ENCODE data around the gene DYNLT2B.
"Not testable (repeated sequence)": the region's sequence is repeated elsewhere in the genome, so short reads cannot be mapped to it uniquely, and the experiment has no call there.

DYNLT2B gene

GRCh38 chr3:196326936-196327335 lies 8.9 kb upstream of the DYNLT2B start:
- no peak for DNase-seq (ENCODE audit: low read depth in 3 of 3, low spot score in 1 of 3)

GRCh38 chr3:196323691-196324090 lies 5.7 kb upstream of the DYNLT2B start:
- no peak for DNase-seq (ENCODE audit: low read depth in 3 of 3, low spot score in 1 of 3)

GRCh38 chr3:196323016-196323415 lies 5.0 kb upstream of the DYNLT2B start:
- DNase-seq (ENCODE audit: low read depth in 3 of 3, low spot score in 1 of 3), result no peak

GRCh38 chr3:196321162-196321561 lies 3.1 kb upstream of the DYNLT2B start:
- no peak for DNase-seq (ENCODE audit: low read depth in 3 of 3, low spot score in 1 of 3)

- no peak for DNase-seq (ENCODE audit: low read depth in 3 of 3, low spot score in 1 of 3)
Observed at GRCh38 chr3:196320137-196320536, 2.1 kb upstream of the DYNLT2B start.

GRCh38 chr3:196316799-196317686 lies 997 bp downstream of the DYNLT2B start:
- DNase-seq (ENCODE audit: low read depth in 3 of 3, low spot score in 1 of 3), result not testable (repeated sequence)

- no peak for DNase-seq (ENCODE audit: low read depth in 3 of 3, low spot score in 1 of 3)
Observed at GRCh38 chr3:196315821-196316220, 2.2 kb downstream of the DYNLT2B start.

- DNase-seq (ENCODE audit: low read depth in 3 of 3, low spot score in 1 of 3), result no peak
Observed at GRCh38 chr3:196314597-196314996, 3.4 kb downstream of the DYNLT2B start.

GRCh38 chr3:196314086-196314485 lies 4.0 kb downstream of the DYNLT2B start:
- not testable (repeated sequence) for DNase-seq (ENCODE audit: low read depth in 3 of 3, low spot score in 1 of 3)

GRCh38 chr3:196302960-196303359 lies 15.1 kb downstream of the DYNLT2B start:
- not testable (repeated sequence) for DNase-seq (ENCODE audit: low read depth in 3 of 3, low spot score in 1 of 3)

- not testable (repeated sequence) for DNase-seq (ENCODE audit: low read depth in 3 of 3, low spot score in 1 of 3)
Observed at GRCh38 chr3:196302551-196302950, 15.5 kb downstream of the DYNLT2B start.

- DNase-seq (ENCODE audit: low read depth in 3 of 3, low spot score in 1 of 3), result no peak
Observed at GRCh38 chr3:196298521-196298920, 19.5 kb downstream of the DYNLT2B start.

- DNase-seq (ENCODE audit: low read depth in 3 of 3, low spot score in 1 of 3), result no peak
Observed at GRCh38 chr3:196292286-196292923, 25.6 kb downstream of the DYNLT2B start.

- no peak for DNase-seq (ENCODE audit: low read depth in 3 of 3, low spot score in 1 of 3)
Observed at GRCh38 chr3:196288141-196288460, 29.9 kb downstream of the DYNLT2B start.

GRCh38 chr3:196287440-196288140 lies 30.4 kb downstream of the DYNLT2B start, which contains the start of gene PCYT1A:
Gene PCYT1A (minus strand): TSS chr3:196287726. CDS start chr3:196270531, 17,195 bp downstream.
- DNase-seq (ENCODE audit: low read depth in 3 of 3, low spot score in 1 of 3), result peak; percentile 19 to 57 (median 38)

GRCh38 chr3:196287090-196287439 lies 31.0 kb downstream of the DYNLT2B start:
- peak in 1 of 3 donors; percentile 5 for DNase-seq (ENCODE audit: low read depth in 3 of 3, low spot score in 1 of 3)

- no peak for DNase-seq (ENCODE audit: low read depth in 3 of 3, low spot score in 1 of 3)
Observed at GRCh38 chr3:196284396-196284795, 33.6 kb downstream of the DYNLT2B start.

- DNase-seq (ENCODE audit: low read depth in 3 of 3, low spot score in 1 of 3), result no peak
Observed at GRCh38 chr3:196281962-196282361, 36.1 kb downstream of the DYNLT2B start.

- DNase-seq (ENCODE audit: low read depth in 3 of 3, low spot score in 1 of 3), result no peak
Observed at GRCh38 chr3:196280689-196281440, 37.2 kb downstream of the DYNLT2B start.

- DNase-seq (ENCODE audit: low read depth in 3 of 3, low spot score in 1 of 3), result no peak
Observed at GRCh38 chr3:196275126-196275525, 42.9 kb downstream of the DYNLT2B start.

GRCh38 chr3:196274585-196274984 lies 43.5 kb downstream of the DYNLT2B start:
- peak; percentile 11 to 19 (median 19) for DNase-seq (ENCODE audit: low read depth in 3 of 3, low spot score in 1 of 3)

All from stimulated activated CD4-positive, alpha-beta T cell treated with anti-CD3 and anti-CD28 coated beads, TNF-alpha, amount 100 ng/mL, for 1 hour (primary cell).